MCF 10A (cell line): ENCODE results near the gene BAZ2B. TPM values are rescaled to one million over a fixed set of nuclear protein-coding genes. Genes with fewer than 3 reads are reported as not detected.

Experiments used
- BruUV-seq: library from RNA; stranded (reverse); fragments of 400-500 nt; replicated peaks from 2 replicates; lab custom pipeline; 2021; lab: Mats Ljungman, UMichigan
- CTCF ChIA-PET: fragments of 300-600 bp; sonication (Branson Sonifier 250); formaldehyde crosslinking; extraction: SDS; loops from one replicate; lab custom pipeline; 2021; ENCODE audit warnings: antibody characterized with exemption, inconsistent platforms; lab: Yijun Ruan, JAX
- POLR2A ChIA-PET: fragments of 300-600, 350-650 bp; sonication (Branson Sonifier 250); formaldehyde crosslinking; extraction: SDS; loops from one replicate; lab custom pipeline; 2020; ENCODE audit warnings: antibody characterized with exemption, inconsistent platforms; lab: Yijun Ruan, JAX
- DNase-seq: peaks from one replicate; pipeline ENCODE4 v3.0.0-alpha.2; 2018; ENCODE audit not compliant: unreplicated experiment
- H3K27ac Mint-ChIP-seq: one replicate; pipeline ENCODE4 v1.8.0; 2022; ENCODE audit warnings: mild to moderate bottlenecking, low read depth, mixed read lengths; ENCODE audit not compliant: unreplicated experiment
- H3K27me3 Mint-ChIP-seq: one replicate; pipeline ENCODE4 v1.8.0; 2022; ENCODE audit warnings: mixed read lengths; ENCODE audit not compliant: insufficient read depth, unreplicated experiment
- H3K36me3 Mint-ChIP-seq: one replicate; pipeline ENCODE4 v1.8.0; 2022; ENCODE audit warnings: mild to moderate bottlenecking, moderate library complexity, mixed read lengths; ENCODE audit not compliant: insufficient read depth, unreplicated experiment
- H3K4me1 Mint-ChIP-seq: one replicate; pipeline ENCODE4 v1.8.0; 2022; ENCODE audit warnings: mixed read lengths; ENCODE audit not compliant: insufficient read depth, unreplicated experiment
- H3K4me3 Mint-ChIP-seq: one replicate; pipeline ENCODE4 v1.8.0; 2022; ENCODE audit warnings: mild to moderate bottlenecking, moderate library complexity, mixed read lengths; ENCODE audit not compliant: unreplicated experiment
- H3K9me3 Mint-ChIP-seq: one replicate; pipeline ENCODE4 v1.8.0; 2022; ENCODE audit warnings: mixed read lengths; ENCODE audit not compliant: unreplicated experiment
- CTCF ChIP-seq: fragments of 200-600 bp; IDR thresholded peaks from one replicate; pipeline ENCODE4 v1.8.0; 2022; ENCODE audit warnings: antibody characterized with exemption, mild to moderate bottlenecking; ENCODE audit not compliant: unreplicated experiment
- intact Hi-C: fragments of 100-400 bp; cut with micrococcal nuclease; formaldehyde crosslinking; loops from 2 replicates; pipeline ENCODE4 v1.14.1; 2022
- total RNA-seq: library from RNA; stranded (reverse); gene quantifications from 2 replicates; pipeline ENCODE4 v1.2.3, GENCODE V29; 2022

Gene BAZ2B
- total RNA-seq, 1 experiment from 2014 or later, result 51.8 TPM

DNA sequence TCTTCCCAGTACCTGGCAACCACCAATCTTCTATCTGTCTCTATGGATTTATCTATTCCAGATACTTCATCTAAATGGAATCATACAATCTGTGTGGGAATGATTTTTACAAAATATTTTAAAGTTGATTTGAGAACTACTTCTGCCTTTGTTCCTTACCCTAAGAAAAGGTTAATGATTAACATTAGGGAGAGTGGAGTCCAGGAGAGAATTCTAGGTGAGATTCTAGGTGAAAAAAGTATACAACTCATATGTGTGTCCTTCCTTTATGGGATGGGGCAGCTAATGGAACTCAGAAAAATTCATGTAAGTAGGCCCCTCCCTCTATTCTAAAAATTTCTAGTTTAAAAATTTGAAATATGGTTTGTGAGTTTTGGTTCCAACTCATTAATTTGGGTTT, 293.9 kb downstream of the BAZ2B start:
- intact Hi-C loops, result no loop called here
- no peak overlapping the region for H3K27ac Mint-ChIP-seq
- POLR2A ChIA-PET, result no interaction called here

GRCh38 chr2:159317392-159318088, 298.8 kb downstream of the BAZ2B start:
- H3K36me3 Mint-ChIP-seq, result peaks cover 65% of the 10 kb centered on the region
- H3K4me3 Mint-ChIP-seq, result no peak overlapping the region
- H3K27me3 Mint-ChIP-seq, result no peaks in the 10 kb centered on the region
- no peak for TF ChIP-seq CTCF
- peak overlapping the region; percentile 46 for H3K27ac Mint-ChIP-seq
- BruUV-seq, result no TSS peak
- intact Hi-C loops, result no loop called here
- ChIA-PET CTCF (interaction anchor here (0.6 to 1.2 kb wide), 3 partner anchors 15 to 48 kb away, joined by 3 to 4 read pairs (median 3); no protein-coding TSS in a partner anchor), POLR2A (interaction anchor here (0.6 to 1.4 kb wide), 3 partner anchors 8 to 370 kb away, joined by 3 to 4 read pairs (median 3); no protein-coding TSS in a partner anchor)
- H3K4me1 Mint-ChIP-seq, result no peaks in the 10 kb centered on the region
- H3K9me3 Mint-ChIP-seq, result no peaks in the 10 kb centered on the region
- DNase-seq, result no peak

More for the DNA sequence above, 293.9 kb downstream of the BAZ2B start:
- BruUV-seq, result no TSS peak
- CTCF ChIA-PET, result interaction anchor here (0.8 kb wide), 1 partner anchor 39 kb away, joined by 3 read pairs; no protein-coding TSS in a partner anchor
- H3K4me1 Mint-ChIP-seq, result peaks cover 6% of the 10 kb centered on the region
- peaks cover 69% of the 10 kb centered on the region for H3K36me3 Mint-ChIP-seq
- no peaks in the 10 kb centered on the region for H3K27me3 Mint-ChIP-seq
- H3K4me3 Mint-ChIP-seq, result no peak overlapping the region
- DNase-seq, result no peak
- TF ChIP-seq CTCF, result no peak
- no peaks in the 10 kb centered on the region for H3K9me3 Mint-ChIP-seq

- ChIA-PET CTCF (interaction anchor here (1.4 kb wide), 1 partner anchor 12 kb away, joined by 4 read pairs; no protein-coding TSS in a partner anchor), POLR2A (interaction anchor here (1.3 kb wide), 1 partner anchor 17 kb away, joined by 3 read pairs; no protein-coding TSS in a partner anchor)
- peaks cover 16% of the 10 kb centered on the region for H3K9me3 Mint-ChIP-seq
- no peak overlapping the region for H3K4me3 Mint-ChIP-seq
- no peak for TF ChIP-seq CTCF
- H3K36me3 Mint-ChIP-seq, result no peaks in the 10 kb centered on the region
- H3K4me1 Mint-ChIP-seq, result no peaks in the 10 kb centered on the region
- BruUV-seq, result no TSS peak
- H3K27me3 Mint-ChIP-seq, result no peaks in the 10 kb centered on the region
- no peak for DNase-seq
- intact Hi-C loops, result no loop called here
- no peak overlapping the region for H3K27ac Mint-ChIP-seq
Observed at GRCh38 chr2:159307942-159308341, 308.4 kb downstream of the BAZ2B start.

DNA sequence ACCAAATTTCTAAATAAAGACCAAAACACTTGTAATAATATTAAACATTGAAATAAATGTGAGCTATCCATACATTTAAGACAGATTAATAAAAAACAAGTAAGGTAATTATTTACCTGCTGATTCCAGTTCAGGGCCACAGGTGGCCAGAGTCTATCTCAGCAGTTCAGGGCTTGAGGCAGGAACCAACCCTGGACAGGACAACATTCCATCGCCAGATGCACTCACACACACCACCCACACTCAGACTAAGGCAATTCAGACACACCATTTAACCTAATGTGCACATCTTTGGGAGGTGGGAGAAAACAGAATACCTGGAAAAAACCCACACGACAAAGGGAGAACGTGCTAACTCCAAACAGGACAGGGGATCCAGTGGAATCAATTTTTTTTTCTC, 315.8 kb downstream of the BAZ2B start:
- DNase-seq, result no peak
- H3K36me3 Mint-ChIP-seq, result no peaks in the 10 kb centered on the region
- ChIA-PET POLR2A (interaction anchor here (1.5 to 2.6 kb wide), 2 partner anchors 10 to 14 kb away, joined by 4 to 11 read pairs; partner anchors contain the start of gene WDSUB1), CTCF (interaction anchor here (0.5 kb wide), 1 partner anchor 13 kb away, joined by 3 read pairs; no protein-coding TSS in a partner anchor)
- no peak overlapping the region for H3K4me3 Mint-ChIP-seq
- intact Hi-C loops, result no loop called here
- no TSS peak for BruUV-seq
- no peak for TF ChIP-seq CTCF
- H3K9me3 Mint-ChIP-seq, result peaks cover 16% of the 10 kb centered on the region
- H3K27ac Mint-ChIP-seq, result no peak overlapping the region
- no peaks in the 10 kb centered on the region for H3K27me3 Mint-ChIP-seq
- H3K4me1 Mint-ChIP-seq, result no peaks in the 10 kb centered on the region
